ENCODE results near the gene MAN1A1. TPM values are rescaled to one million over a fixed set of nuclear protein-coding genes. Genes with fewer than 3 reads are reported as not detected.

Gene MAN1A1
- total and polyA plus RNA-seq, 4 donors = 68.2 to 209 (median 148) TPM

DNA sequence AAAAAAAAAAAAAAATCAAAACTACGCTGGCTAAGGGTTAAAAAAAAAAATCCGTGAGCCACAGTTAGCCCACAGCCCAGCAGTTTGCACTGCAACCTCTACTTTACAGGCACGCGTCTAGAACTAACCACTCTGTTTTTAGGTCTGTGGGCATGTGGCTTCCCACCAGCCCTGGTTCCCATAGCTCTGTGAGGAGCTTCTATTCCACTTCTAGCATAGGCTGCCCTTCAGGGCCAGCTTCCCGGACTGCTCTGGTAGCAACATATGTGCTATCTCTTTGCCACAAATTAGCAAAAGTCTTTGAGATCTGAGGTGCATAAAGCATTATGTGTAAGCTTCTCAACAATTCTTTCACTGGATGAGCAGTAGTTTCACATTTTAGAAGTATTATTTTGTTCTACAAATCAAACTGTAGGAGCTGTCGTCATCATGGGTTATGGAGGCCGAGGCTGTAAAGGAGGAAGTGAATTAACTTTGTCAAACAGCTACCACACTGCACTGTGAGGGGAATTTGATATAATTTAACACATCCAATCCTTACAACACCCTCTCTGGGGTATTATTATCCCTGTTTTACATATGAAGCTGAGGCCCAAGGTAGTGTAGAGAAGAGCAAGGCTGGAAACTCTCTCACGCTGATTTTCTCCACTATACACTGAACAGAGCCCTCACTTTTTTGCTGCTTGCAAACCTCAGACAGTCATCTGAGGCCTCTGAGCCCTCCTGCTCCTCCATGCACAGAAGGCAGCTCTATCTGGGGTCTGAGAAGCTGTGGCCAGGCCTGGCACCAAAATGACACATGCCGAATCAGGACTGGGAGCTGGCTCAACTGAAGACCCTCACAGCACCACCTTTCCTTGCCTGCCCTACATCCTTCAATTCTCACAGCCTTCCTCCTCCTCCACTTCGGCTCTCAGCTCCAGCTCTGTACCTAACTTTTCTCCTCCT lies 35.4 kb downstream of the MAN1A1 start:
- H3K9ac ChIP-seq (ENCODE audit: low read depth in 1 of 2, low read length in 2 of 2) = no peak overlapping the region
- DNase-seq (ENCODE audit: low spot score) = no peak
- TF ChIP-seq MAX (IDR thresholded peaks at IDR 0.05) (no peak), TAF1 (conservative IDR thresholded peaks at IDR 0.05) (no peak), NR2F2 (IDR thresholded peaks at IDR 0.05) (no peak), ZBTB33 (IDR thresholded peaks at IDR 0.05) (no peak), RAD21 (IDR thresholded peaks at IDR 0.05) (no peak), GABPA (IDR thresholded peaks at IDR 0.05 in 1 of 2, conservative IDR thresholded peaks at IDR 0.05 in 1 of 2) (no peak), FOXA1 (IDR thresholded peaks at IDR 0.05) (no peak), HNF4G (IDR thresholded peaks at IDR 0.05) (no peak), YY1 (IDR thresholded peaks at IDR 0.05) (no peak), FOXA2 (IDR thresholded peaks at IDR 0.05) (no peak), RXRA (IDR thresholded peaks at IDR 0.05) (no peak), HNF4A (conservative IDR thresholded peaks at IDR 0.05) (no peak)
- TF ChIP-seq, protein P1, sequence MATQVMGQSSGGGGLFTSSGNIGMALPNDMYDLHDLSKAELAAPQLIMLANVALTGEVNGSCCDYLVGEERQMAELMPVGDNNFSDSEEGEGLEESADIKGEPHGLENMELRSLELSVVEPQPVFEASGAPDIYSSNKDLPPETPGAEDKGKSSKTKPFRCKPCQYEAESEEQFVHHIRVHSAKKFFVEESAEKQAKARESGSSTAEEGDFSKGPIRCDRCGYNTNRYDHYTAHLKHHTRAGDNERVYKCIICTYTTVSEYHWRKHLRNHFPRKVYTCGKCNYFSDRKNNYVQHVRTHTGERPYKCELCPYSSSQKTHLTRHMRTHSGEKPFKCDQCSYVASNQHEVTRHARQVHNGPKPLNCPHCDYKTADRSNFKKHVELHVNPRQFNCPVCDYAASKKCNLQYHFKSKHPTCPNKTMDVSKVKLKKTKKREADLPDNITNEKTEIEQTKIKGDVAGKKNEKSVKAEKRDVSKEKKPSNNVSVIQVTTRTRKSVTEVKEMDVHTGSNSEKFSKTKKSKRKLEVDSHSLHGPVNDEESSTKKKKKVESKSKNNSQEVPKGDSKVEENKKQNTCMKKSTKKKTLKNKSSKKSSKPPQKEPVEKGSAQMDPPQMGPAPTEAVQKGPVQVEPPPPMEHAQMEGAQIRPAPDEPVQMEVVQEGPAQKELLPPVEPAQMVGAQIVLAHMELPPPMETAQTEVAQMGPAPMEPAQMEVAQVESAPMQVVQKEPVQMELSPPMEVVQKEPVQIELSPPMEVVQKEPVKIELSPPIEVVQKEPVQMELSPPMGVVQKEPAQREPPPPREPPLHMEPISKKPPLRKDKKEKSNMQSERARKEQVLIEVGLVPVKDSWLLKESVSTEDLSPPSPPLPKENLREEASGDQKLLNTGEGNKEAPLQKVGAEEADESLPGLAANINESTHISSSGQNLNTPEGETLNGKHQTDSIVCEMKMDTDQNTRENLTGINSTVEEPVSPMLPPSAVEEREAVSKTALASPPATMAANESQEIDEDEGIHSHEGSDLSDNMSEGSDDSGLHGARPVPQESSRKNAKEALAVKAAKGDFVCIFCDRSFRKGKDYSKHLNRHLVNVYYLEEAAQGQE (IDR thresholded peaks at IDR 0.05) = no peak
- TF ChIP-seq, protein P2, sequence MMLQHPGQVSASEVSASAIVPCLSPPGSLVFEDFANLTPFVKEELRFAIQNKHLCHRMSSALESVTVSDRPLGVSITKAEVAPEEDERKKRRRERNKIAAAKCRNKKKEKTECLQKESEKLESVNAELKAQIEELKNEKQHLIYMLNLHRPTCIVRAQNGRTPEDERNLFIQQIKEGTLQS (IDR thresholded peaks at IDR 0.05) = no peak
- TF ChIP-seq, protein P3, sequence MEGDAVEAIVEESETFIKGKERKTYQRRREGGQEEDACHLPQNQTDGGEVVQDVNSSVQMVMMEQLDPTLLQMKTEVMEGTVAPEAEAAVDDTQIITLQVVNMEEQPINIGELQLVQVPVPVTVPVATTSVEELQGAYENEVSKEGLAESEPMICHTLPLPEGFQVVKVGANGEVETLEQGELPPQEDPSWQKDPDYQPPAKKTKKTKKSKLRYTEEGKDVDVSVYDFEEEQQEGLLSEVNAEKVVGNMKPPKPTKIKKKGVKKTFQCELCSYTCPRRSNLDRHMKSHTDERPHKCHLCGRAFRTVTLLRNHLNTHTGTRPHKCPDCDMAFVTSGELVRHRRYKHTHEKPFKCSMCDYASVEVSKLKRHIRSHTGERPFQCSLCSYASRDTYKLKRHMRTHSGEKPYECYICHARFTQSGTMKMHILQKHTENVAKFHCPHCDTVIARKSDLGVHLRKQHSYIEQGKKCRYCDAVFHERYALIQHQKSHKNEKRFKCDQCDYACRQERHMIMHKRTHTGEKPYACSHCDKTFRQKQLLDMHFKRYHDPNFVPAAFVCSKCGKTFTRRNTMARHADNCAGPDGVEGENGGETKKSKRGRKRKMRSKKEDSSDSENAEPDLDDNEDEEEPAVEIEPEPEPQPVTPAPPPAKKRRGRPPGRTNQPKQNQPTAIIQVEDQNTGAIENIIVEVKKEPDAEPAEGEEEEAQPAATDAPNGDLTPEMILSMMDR (IDR thresholded peaks at IDR 0.05; ENCODE audit: low read depth, low read length, missing input control) = no peak
- H3K4me1 ChIP-seq (ENCODE audit: control insufficient read depth in 4 of 4, insufficient read depth in 4 of 4, low read length in 3 of 4) = peaks cover 7 to 22% (median 11%) of the 10 kb centered on the region in 4 donors
- H3K27ac ChIP-seq (ENCODE audit: low read depth in 1 of 2, low read length in 2 of 2) = peak overlapping the region in 1 of 2 donors; percentile 55
- H3K27me3 ChIP-seq (ENCODE audit: control insufficient read depth in 4 of 4, insufficient read depth in 4 of 4, low read length in 3 of 4) = no peaks in the 10 kb centered on the region
- H3K9me3 ChIP-seq (ENCODE audit: control insufficient read depth in 4 of 4, low read length in 3 of 4) = no peaks in the 10 kb centered on the region
- H3K36me3 ChIP-seq (ENCODE audit: control insufficient read depth in 4 of 4, insufficient read depth in 3 of 4, low read depth in 1 of 4, low read length in 3 of 4) = peaks cover 2 to 14% (median 3%) of the 10 kb centered on the region in 4 donors
- 71% methylated on average over 10 of the region's 10 CpGs for WGBS
- no peak overlapping the region for H3K4me3 ChIP-seq (ENCODE audit: low read depth in 1 of 3, low read length in 3 of 3)

Measured in liver (tissue), 9 donors.